B cell (primary cell): ENCODE results near the gene ERG. TPM values are rescaled to one million over a fixed set of nuclear protein-coding genes. Genes with fewer than 3 reads are reported as not detected.

Source experiments
- ATAC-seq: fragments of 200-7000 bp; cut with Tn5 transposase; one replicate; pipeline ENCODE4 v1.10.0; 2021; ENCODE audit warnings: low read depth, mild to moderate bottlenecking, moderate number of reproducible peaks, moderate library complexity
- CTCF ChIA-PET: fragments of 350-600 bp; sonication (Branson Sonifier 250); formaldehyde crosslinking; loops from one replicate; lab custom pipeline; 2021; ENCODE audit warnings: antibody characterized with exemption, inconsistent platforms; lab: Charles Lee
- POLR2A ChIA-PET: fragments of 350-600 bp; sonication (Branson Sonifier 250); formaldehyde crosslinking; loops from one replicate; lab custom pipeline; 2021; ENCODE audit warnings: antibody characterized with exemption; lab: Charles Lee
- DNase-seq: peaks from one replicate; pipeline ENCODE4 v3.0.0; 2013
- H2AFZ ChIP-seq: 2 replicates; pipeline ENCODE4 v1.6.1; 2012; ENCODE audit warnings: mild to moderate bottlenecking, low read depth, low read length; ENCODE audit not compliant: insufficient read depth, poor library complexity, severe bottlenecking
- H3K27ac ChIP-seq, 2 donors: 1 replicate in 1 of 2; 2 replicates in 1 of 2; pipeline ENCODE4 v1.5.1; 2012 to 2013; ENCODE audit warnings: low read length in 2 of 2, mild to moderate bottlenecking in 2 of 2, moderate library complexity in 1 of 2
- H3K27me3 ChIP-seq, 4 experiments: fragments of 200-600 bp in 1 of 4; sonication (generic) in 1 of 4; replicated peaks in 1 of 4; 1 replicate in 2 of 4; 2 replicates in 2 of 4; pipeline versions ENCODE4 v1.6.1 to v1.7.0; 2013 to 2016; ENCODE audit warnings: low read length in 3 of 4, mild to moderate bottlenecking in 2 of 4, mixed read lengths in 1 of 4, moderate library complexity in 1 of 4; ENCODE audit not compliant: insufficient read depth in 4 of 4, control insufficient read depth in 3 of 4; ENCODE audit errors: control extremely low read depth in 1 of 4
- H3K36me3 ChIP-seq, 2 experiments: replicated peaks in 1 of 2; 1 replicate in 1 of 2; 2 replicates in 1 of 2; pipeline versions ENCODE4 v1.6.1 to v1.7.1; 2013; ENCODE audit warnings: low read length in 1 of 2; ENCODE audit not compliant: insufficient read depth in 2 of 2, control insufficient read depth in 1 of 2; ENCODE audit errors: control extremely low read depth in 1 of 2, extremely low read depth in 1 of 2
- H3K4me1 ChIP-seq, 2 donors: fragments of 200-600 bp in 1 of 2; sonication (generic) in 1 of 2; 1 replicate in 1 of 2; 2 replicates in 1 of 2; pipeline versions ENCODE4 v1.5.1 to v1.6.1; 2013 to 2017; ENCODE audit warnings: low read length in 2 of 2; ENCODE audit not compliant: control insufficient read depth in 2 of 2, insufficient read depth in 2 of 2
- H3K4me2 ChIP-seq: replicated peaks from 2 replicates; pipeline ENCODE3; 2012; ENCODE audit warnings: mild to moderate bottlenecking, low read depth, low read length; ENCODE audit not compliant: poor library complexity, severe bottlenecking
- H3K4me3 ChIP-seq, 5 experiments: fragments of 200-600 bp in 1 of 5; sonication (generic) in 1 of 5; 1 replicate in 3 of 5; 2 replicates in 2 of 5; pipeline versions ENCODE4 v1.5.1 to v1.7.0; 2011 to 2016; ENCODE audit warnings: low read length in 4 of 5, mild to moderate bottlenecking in 4 of 5, low read depth in 2 of 5, control low read depth in 1 of 5, moderate library complexity in 1 of 5; ENCODE audit not compliant: insufficient read depth in 1 of 5; ENCODE audit errors: control extremely low read depth in 1 of 5, extremely low read depth in 1 of 5
- H3K79me2 ChIP-seq: fragments of 200-600 bp; sonication (generic); one replicate; pipeline ENCODE4 v1.6.0; 2016; ENCODE audit warnings: low read length; ENCODE audit not compliant: control insufficient read depth, insufficient read depth
- H3K9ac ChIP-seq: fragments of 200-600 bp; sonication (generic); 2 replicates; pipeline ENCODE4 v1.6.1; 2017; ENCODE audit warnings: mild to moderate bottlenecking, low read length, moderate library complexity
- H3K9me3 ChIP-seq, 3 donors: one replicate each; pipeline versions ENCODE4 v1.6.1 to v1.7.1; 2013; ENCODE audit warnings: low read length in 2 of 3; ENCODE audit not compliant: control insufficient read depth in 2 of 3, insufficient read depth in 1 of 3; ENCODE audit errors: control extremely low read depth in 1 of 3
- H4K20me1 ChIP-seq: 2 replicates; pipeline ENCODE4 v1.6.0; 2012; ENCODE audit warnings: mild to moderate bottlenecking, low read length; ENCODE audit not compliant: insufficient read depth, control insufficient read depth, poor library complexity, severe bottlenecking
- H3K27ac Mint-ChIP-seq: one replicate; pipeline ENCODE4 v1.8.0; 2021; ENCODE audit warnings: mixed read lengths
- H3K27me3 Mint-ChIP-seq: one replicate; pipeline ENCODE4 v1.8.0; 2021; ENCODE audit warnings: mixed read lengths
- H3K4me1 Mint-ChIP-seq: one replicate; pipeline ENCODE4 v1.8.0; 2021; ENCODE audit warnings: mixed read lengths
- H3K4me3 Mint-ChIP-seq: one replicate; pipeline ENCODE4 v1.8.0; 2021; ENCODE audit warnings: mixed read lengths
- H3K9me3 Mint-ChIP-seq: one replicate; pipeline ENCODE4 v1.8.0; 2022; ENCODE audit warnings: mixed read lengths; ENCODE audit not compliant: insufficient read depth
- EZH2 ChIP-seq: IDR thresholded peaks from 2 replicates; pipeline ENCODE4 v1.6.1; 2012; ENCODE audit warnings: borderline replicate concordance, low read depth, mild to moderate bottlenecking, moderate library complexity, low read length; ENCODE audit not compliant: insufficient read depth, poor library complexity, severe bottlenecking
- WGBS: methylation state at CpG from one replicate; pipeline ENCODE4 v1.1.5; 2013; ENCODE audit warnings: missing lambda C conversion rate; ENCODE audit not compliant: insufficient coverage; 5-methylcytosine and 5-hydroxymethylcytosine counted together
- intact Hi-C: fragments of 100-400 bp; cut with micrococcal nuclease; formaldehyde crosslinking; loops from one replicate; pipeline ENCODE4 v1.10.0; 2022
- polyA plus RNA-seq: library from polyadenylated mRNA; depleted of rRNA; stranded (reverse); fragments of >200 nt; gene quantifications from 2 replicates; pipeline ENCODE4 v1.2.3, GENCODE V29; 2012
- total RNA-seq, 2 donors: library from RNA; stranded (reverse); fragments of 120-200 nt in 1 of 2; gene quantifications; 1 replicate in 1 of 2; 2 replicates in 1 of 2; pipeline versions ENCODE4 v1.2.3 to v1.2.4, GENCODE V29; 2013 to 2022
- TF ChIP-seq, protein P1 (sequence below): fragments of 200-600 bp; IDR thresholded peaks from one replicate; pipeline ENCODE4 v1.8.0; 2022; ENCODE audit warnings: antibody characterized with exemption, mild to moderate bottlenecking

Gene ERG
- total and polyA plus RNA-seq, 2 donors (not counting 1 experiment from before 2014, with no cell fraction given), result 0.17 TPM; not detected in 1

DNA sequence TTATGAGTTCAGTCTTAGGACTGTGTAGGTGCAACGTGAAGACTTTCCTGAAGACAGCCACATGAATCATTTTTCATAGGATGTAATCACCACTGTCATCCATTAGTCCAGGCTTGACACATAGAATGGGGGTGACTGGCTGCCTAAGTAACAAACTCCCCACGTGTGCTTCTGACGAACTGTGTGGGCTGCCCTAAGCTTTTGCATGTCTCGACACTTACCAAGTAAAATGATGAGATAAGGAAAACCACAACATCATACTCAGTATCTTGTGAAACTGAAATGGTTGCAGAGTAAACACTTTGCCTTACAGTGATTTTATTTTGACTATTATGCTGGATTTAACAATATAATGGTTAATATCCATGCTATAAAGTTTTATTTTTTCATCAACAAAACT, 19.5 kb downstream of the ERG start:
- no peak overlapping the region for H3K4me3 Mint-ChIP-seq
- no peak overlapping the region for H3K4me3 ChIP-seq
- intact Hi-C loops, result no loop called here
- H3K9me3 Mint-ChIP-seq, result no peaks in the 10 kb centered on the region
- ATAC-seq (no peak), DNase-seq (no peak)
- peaks cover 4% of the 10 kb centered on the region for H3K4me1 Mint-ChIP-seq
- H3K27me3 ChIP-seq, result peaks cover 0 to 26% (median 2%) of the 10 kb centered on the region in 4 experiments
- H3K27ac Mint-ChIP-seq, result no peak overlapping the region
- no peak overlapping the region for H3K4me2 ChIP-seq
- no CpG with 5 or more reads among the region's 4 CpGs for WGBS
- H2AFZ ChIP-seq, result no peak overlapping the region
- CTCF ChIA-PET, result no interaction called here
- no peaks in the 10 kb centered on the region for H3K9me3 ChIP-seq
- no peak overlapping the region for H3K27ac ChIP-seq
- POLR2A ChIA-PET, result no interaction called here
- no peaks in the 10 kb centered on the region for H4K20me1 ChIP-seq
- H3K4me1 ChIP-seq, result no peaks in the 10 kb centered on the region
- H3K79me2 ChIP-seq, result no peaks in the 10 kb centered on the region
- peaks cover 29% of the 10 kb centered on the region for H3K27me3 Mint-ChIP-seq
- H3K36me3 ChIP-seq, result no peaks in the 10 kb centered on the region
- TF ChIP-seq, protein P1, sequence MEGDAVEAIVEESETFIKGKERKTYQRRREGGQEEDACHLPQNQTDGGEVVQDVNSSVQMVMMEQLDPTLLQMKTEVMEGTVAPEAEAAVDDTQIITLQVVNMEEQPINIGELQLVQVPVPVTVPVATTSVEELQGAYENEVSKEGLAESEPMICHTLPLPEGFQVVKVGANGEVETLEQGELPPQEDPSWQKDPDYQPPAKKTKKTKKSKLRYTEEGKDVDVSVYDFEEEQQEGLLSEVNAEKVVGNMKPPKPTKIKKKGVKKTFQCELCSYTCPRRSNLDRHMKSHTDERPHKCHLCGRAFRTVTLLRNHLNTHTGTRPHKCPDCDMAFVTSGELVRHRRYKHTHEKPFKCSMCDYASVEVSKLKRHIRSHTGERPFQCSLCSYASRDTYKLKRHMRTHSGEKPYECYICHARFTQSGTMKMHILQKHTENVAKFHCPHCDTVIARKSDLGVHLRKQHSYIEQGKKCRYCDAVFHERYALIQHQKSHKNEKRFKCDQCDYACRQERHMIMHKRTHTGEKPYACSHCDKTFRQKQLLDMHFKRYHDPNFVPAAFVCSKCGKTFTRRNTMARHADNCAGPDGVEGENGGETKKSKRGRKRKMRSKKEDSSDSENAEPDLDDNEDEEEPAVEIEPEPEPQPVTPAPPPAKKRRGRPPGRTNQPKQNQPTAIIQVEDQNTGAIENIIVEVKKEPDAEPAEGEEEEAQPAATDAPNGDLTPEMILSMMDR, result no peak
- no peak for TF ChIP-seq EZH2
- no peak overlapping the region for H3K9ac ChIP-seq

DNA sequence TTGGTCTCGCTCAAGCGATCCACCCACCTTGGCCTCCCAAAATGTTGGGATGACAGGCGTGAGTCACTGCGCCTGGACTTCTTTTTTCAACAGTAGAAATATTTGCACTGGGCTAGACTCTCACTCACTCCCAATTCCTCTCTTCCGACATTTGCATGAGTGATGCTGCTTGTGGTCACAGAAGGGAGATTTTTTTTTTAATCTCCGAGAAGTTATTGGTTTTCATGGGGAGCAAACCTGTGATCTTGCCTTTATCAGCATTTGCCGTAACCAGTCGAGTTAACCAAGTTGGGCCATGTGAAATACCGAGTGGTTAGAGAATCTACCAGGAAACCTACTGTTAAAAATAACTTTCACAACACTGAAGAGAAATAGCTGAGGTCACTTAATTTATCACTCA, 21.1 kb downstream of the ERG start:
- no peak for TF ChIP-seq EZH2
- TF ChIP-seq, protein P1, result no peak
- H3K27ac Mint-ChIP-seq, result no peak overlapping the region
- WGBS, result 44% methylated on average over 4 of the region's 9 CpGs
- peaks cover 0 to 26% (median 2%) of the 10 kb centered on the region in 4 experiments for H3K27me3 ChIP-seq
- ATAC-seq (no peak), DNase-seq (no peak)
- H4K20me1 ChIP-seq, result no peaks in the 10 kb centered on the region
- peaks cover 4% of the 10 kb centered on the region for H3K4me1 Mint-ChIP-seq
- H3K36me3 ChIP-seq, result no peaks in the 10 kb centered on the region
- H3K4me1 ChIP-seq, result no peaks in the 10 kb centered on the region
- no peak overlapping the region for H3K27ac ChIP-seq
- no peak overlapping the region for H3K9ac ChIP-seq
- peaks cover 33% of the 10 kb centered on the region for H3K27me3 Mint-ChIP-seq
- peaks cover 0 to 3% (median 0%) of the 10 kb centered on the region in 3 donors for H3K9me3 ChIP-seq
- intact Hi-C loops, result no loop called here
- no peak overlapping the region for H3K4me2 ChIP-seq
- ChIA-PET CTCF (no interaction called here), POLR2A (no interaction called here)
- H3K9me3 Mint-ChIP-seq, result no peaks in the 10 kb centered on the region
- no peak overlapping the region for H3K4me3 Mint-ChIP-seq
- H2AFZ ChIP-seq, result no peak overlapping the region
- H3K79me2 ChIP-seq, result no peaks in the 10 kb centered on the region
- no peak overlapping the region for H3K4me3 ChIP-seq
